ENCODE data around the gene PBX1. TPM values are rescaled to one million over a fixed set of nuclear protein-coding genes. Genes with fewer than 3 reads are reported as not detected.

Gene PBX1
- total and polyA plus RNA-seq, 4 donors, result 2.2 to 17.3 (median 5.1) TPM

GRCh38 chr1:164685266-164686035 is 126.5 kb downstream of the PBX1 start:
- H3K9ac ChIP-seq (ENCODE audit: low read depth in 1 of 2, low read length in 2 of 2), result no peak overlapping the region
- peaks cover 0 to 3% (median 1%) of the 10 kb centered on the region in 4 donors for H3K4me1 ChIP-seq (ENCODE audit: control insufficient read depth in 4 of 4, insufficient read depth in 4 of 4, low read length in 3 of 4)
- no peak overlapping the region for H3K4me3 ChIP-seq (ENCODE audit: low read depth in 1 of 3, low read length in 3 of 3)
- H3K9me3 ChIP-seq (ENCODE audit: control insufficient read depth in 4 of 4, low read length in 3 of 4), result no peaks in the 10 kb centered on the region
- H3K27me3 ChIP-seq (ENCODE audit: control insufficient read depth in 4 of 4, insufficient read depth in 4 of 4, low read length in 3 of 4), result no peaks in the 10 kb centered on the region
- no peak for DNase-seq (ENCODE audit: low spot score)
- no peak for TF ChIP-seq GABPA (IDR thresholded peaks at IDR 0.05 in 1 of 2, conservative IDR thresholded peaks at IDR 0.05 in 1 of 2)
- TF ChIP-seq CTCF (IDR thresholded peaks at IDR 0.05; ENCODE audit: low read depth, low read length, missing input control), result no peak
- no peak for TF ChIP-seq EGR1 (IDR thresholded peaks at IDR 0.05; ENCODE audit: low read depth in 2 of 2)
- TF ChIP-seq RAD21 (IDR thresholded peaks at IDR 0.05), result no peak
- TF ChIP-seq, protein P1, sequence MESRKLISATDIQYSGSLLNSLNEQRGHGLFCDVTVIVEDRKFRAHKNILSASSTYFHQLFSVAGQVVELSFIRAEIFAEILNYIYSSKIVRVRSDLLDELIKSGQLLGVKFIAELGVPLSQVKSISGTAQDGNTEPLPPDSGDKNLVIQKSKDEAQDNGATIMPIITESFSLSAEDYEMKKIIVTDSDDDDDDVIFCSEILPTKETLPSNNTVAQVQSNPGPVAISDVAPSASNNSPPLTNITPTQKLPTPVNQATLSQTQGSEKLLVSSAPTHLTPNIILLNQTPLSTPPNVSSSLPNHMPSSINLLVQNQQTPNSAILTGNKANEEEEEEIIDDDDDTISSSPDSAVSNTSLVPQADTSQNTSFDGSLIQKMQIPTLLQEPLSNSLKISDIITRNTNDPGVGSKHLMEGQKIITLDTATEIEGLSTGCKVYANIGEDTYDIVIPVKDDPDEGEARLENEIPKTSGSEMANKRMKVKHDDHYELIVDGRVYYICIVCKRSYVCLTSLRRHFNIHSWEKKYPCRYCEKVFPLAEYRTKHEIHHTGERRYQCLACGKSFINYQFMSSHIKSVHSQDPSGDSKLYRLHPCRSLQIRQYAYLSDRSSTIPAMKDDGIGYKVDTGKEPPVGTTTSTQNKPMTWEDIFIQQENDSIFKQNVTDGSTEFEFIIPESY (IDR thresholded peaks at IDR 0.05), result no peak
- no peak for TF ChIP-seq HNF4G (IDR thresholded peaks at IDR 0.05)
- TF ChIP-seq ATF3 (IDR thresholded peaks at IDR 0.05), result no peak
- TF ChIP-seq, protein P2, sequence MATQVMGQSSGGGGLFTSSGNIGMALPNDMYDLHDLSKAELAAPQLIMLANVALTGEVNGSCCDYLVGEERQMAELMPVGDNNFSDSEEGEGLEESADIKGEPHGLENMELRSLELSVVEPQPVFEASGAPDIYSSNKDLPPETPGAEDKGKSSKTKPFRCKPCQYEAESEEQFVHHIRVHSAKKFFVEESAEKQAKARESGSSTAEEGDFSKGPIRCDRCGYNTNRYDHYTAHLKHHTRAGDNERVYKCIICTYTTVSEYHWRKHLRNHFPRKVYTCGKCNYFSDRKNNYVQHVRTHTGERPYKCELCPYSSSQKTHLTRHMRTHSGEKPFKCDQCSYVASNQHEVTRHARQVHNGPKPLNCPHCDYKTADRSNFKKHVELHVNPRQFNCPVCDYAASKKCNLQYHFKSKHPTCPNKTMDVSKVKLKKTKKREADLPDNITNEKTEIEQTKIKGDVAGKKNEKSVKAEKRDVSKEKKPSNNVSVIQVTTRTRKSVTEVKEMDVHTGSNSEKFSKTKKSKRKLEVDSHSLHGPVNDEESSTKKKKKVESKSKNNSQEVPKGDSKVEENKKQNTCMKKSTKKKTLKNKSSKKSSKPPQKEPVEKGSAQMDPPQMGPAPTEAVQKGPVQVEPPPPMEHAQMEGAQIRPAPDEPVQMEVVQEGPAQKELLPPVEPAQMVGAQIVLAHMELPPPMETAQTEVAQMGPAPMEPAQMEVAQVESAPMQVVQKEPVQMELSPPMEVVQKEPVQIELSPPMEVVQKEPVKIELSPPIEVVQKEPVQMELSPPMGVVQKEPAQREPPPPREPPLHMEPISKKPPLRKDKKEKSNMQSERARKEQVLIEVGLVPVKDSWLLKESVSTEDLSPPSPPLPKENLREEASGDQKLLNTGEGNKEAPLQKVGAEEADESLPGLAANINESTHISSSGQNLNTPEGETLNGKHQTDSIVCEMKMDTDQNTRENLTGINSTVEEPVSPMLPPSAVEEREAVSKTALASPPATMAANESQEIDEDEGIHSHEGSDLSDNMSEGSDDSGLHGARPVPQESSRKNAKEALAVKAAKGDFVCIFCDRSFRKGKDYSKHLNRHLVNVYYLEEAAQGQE (IDR thresholded peaks at IDR 0.05), result no peak
- no peak overlapping the region for H3K27ac ChIP-seq (ENCODE audit: low read depth in 1 of 2, low read length in 2 of 2)
- WGBS, result 70% methylated on average over 3 of the region's 3 CpGs
- no peaks in the 10 kb centered on the region for H3K36me3 ChIP-seq (ENCODE audit: control insufficient read depth in 4 of 4, insufficient read depth in 3 of 4, low read depth in 1 of 4, low read length in 3 of 4)

- 93% methylated on average over 4 of the region's 4 CpGs for WGBS
- Histone ChIP-seq H3K4me1 (ENCODE audit: control insufficient read depth in 4 of 4, insufficient read depth in 4 of 4, low read length in 3 of 4) (peaks cover 0 to 3% (median 1%) of the 10 kb centered on the region in 4 donors), H3K9me3 (ENCODE audit: control insufficient read depth in 4 of 4, low read length in 3 of 4) (no peaks in the 10 kb centered on the region), H3K4me3 (ENCODE audit: low read depth in 1 of 3, low read length in 3 of 3) (no peak overlapping the region), H3K27ac (ENCODE audit: low read depth in 1 of 2, low read length in 2 of 2) (no peak overlapping the region), H3K9ac (ENCODE audit: low read depth in 1 of 2, low read length in 2 of 2) (no peak overlapping the region), H3K27me3 (ENCODE audit: control insufficient read depth in 4 of 4, insufficient read depth in 4 of 4, low read length in 3 of 4) (no peaks in the 10 kb centered on the region), H3K36me3 (ENCODE audit: control insufficient read depth in 4 of 4, insufficient read depth in 3 of 4, low read depth in 1 of 4, low read length in 3 of 4) (no peaks in the 10 kb centered on the region)
- TF ChIP-seq, protein P2 (IDR thresholded peaks at IDR 0.05), result no peak
- TF ChIP-seq SP1 (IDR thresholded peaks at IDR 0.05), result no peak
- TF ChIP-seq HNF4A (conservative IDR thresholded peaks at IDR 0.05), result no peak
- TF ChIP-seq, protein P1 (IDR thresholded peaks at IDR 0.05), result no peak
- no peak for TF ChIP-seq MAX (IDR thresholded peaks at IDR 0.05)
- no peak for TF ChIP-seq JUND (IDR thresholded peaks at IDR 0.05)
- DNase-seq (ENCODE audit: low spot score), result no peak
Observed at GRCh38 chr1:164687777-164688176, 128.8 kb downstream of the PBX1 start.
